T-cell (primary cell): ENCODE results near the gene ZNF385C. TPM values are rescaled to one million over a fixed set of nuclear protein-coding genes. Genes with fewer than 3 reads are reported as not detected.
"Not testable (repeated sequence)": the region's sequence is repeated elsewhere in the genome, so short reads cannot be mapped to it uniquely, and the experiment has no call there.

Experiments
- ATAC-seq, 4 experiments: fragments of 200-7000 bp in 3 of 4; fragments of 150-1000 bp in 1 of 4; cut with Tn5 transposase; replicated peaks in 1 of 4; 1 replicate in 3 of 4; 2 replicates in 1 of 4; pipeline ENCODE4 v1.10.0; 2021; ENCODE audit warnings: moderate library complexity in 3 of 4, mild to moderate bottlenecking in 2 of 4, moderate number of reproducible peaks in 1 of 4
- CTCF ChIA-PET, 2 donors: fragments of 300-600 bp; sonication (Branson Sonifier 250); formaldehyde crosslinking; loops; one replicate each; lab custom pipeline; 2022; ENCODE audit warnings: antibody characterized with exemption in 2 of 2; lab: Charles Lee
- POLR2A ChIA-PET, 2 donors: fragments of 300-600 bp; sonication (Branson Sonifier 250); formaldehyde crosslinking; loops; one replicate each; lab custom pipeline; 2022; ENCODE audit warnings: antibody characterized with exemption in 2 of 2; lab: Charles Lee
- DNase-seq, 35 experiments: peaks; one replicate each; pipeline versions ENCODE4 v3.0.0 to v3.0.0-alpha.2; 2013 to 2023
- H3K27ac ChIP-seq: one replicate; pipeline ENCODE4 v1.5.1; 2013; ENCODE audit warnings: low read length
- H3K27me3 ChIP-seq, 2 experiments: replicated peaks in 1 of 2; 1 replicate in 1 of 2; 2 replicates in 1 of 2; pipeline versions ENCODE4 v1.6.1 to v1.7.0; 2013; ENCODE audit warnings: low read length in 1 of 2, mixed read lengths in 1 of 2; ENCODE audit not compliant: control insufficient read depth in 2 of 2, insufficient read depth in 2 of 2; ENCODE audit errors: extremely low read depth in 1 of 2
- H3K36me3 ChIP-seq, 2 donors: 1 replicate in 1 of 2; 2 replicates in 1 of 2; pipeline versions ENCODE4 v1.6.1 to v1.7.0; 2013; ENCODE audit warnings: low read length in 1 of 2; ENCODE audit not compliant: control insufficient read depth in 2 of 2, insufficient read depth in 1 of 2; ENCODE audit errors: extremely low read depth in 1 of 2
- H3K4me1 ChIP-seq, 2 experiments: 1 replicate in 1 of 2; 2 replicates in 1 of 2; pipeline versions ENCODE4 v1.6.1 to v1.7.0; 2013; ENCODE audit warnings: low read length in 2 of 2, mixed read lengths in 1 of 2; ENCODE audit not compliant: insufficient read depth in 2 of 2, control insufficient read depth in 1 of 2; ENCODE audit errors: extremely low read depth in 1 of 2
- H3K4me3 ChIP-seq, 2 donors: 1 replicate in 1 of 2; 2 replicates in 1 of 2; pipeline versions ENCODE4 v1.5.1 to v1.7.0; 2013; ENCODE audit warnings: mild to moderate bottlenecking in 2 of 2, low read length in 1 of 2, moderate library complexity in 1 of 2; ENCODE audit not compliant: control insufficient read depth in 1 of 2; ENCODE audit errors: extremely low read depth in 1 of 2
- H3K9me3 ChIP-seq: 2 replicates; pipeline ENCODE4 v1.7.0; 2013
- H3K27ac Mint-ChIP-seq, 2 donors: one replicate each; pipeline ENCODE4 v1.8.0; 2020 to 2021; ENCODE audit warnings: mild to moderate bottlenecking in 2 of 2, mixed read lengths in 2 of 2
- H3K27me3 Mint-ChIP-seq, 2 donors: one replicate each; pipeline ENCODE4 v1.8.0; 2021 to 2022; ENCODE audit warnings: mixed read lengths in 2 of 2
- H3K36me3 Mint-ChIP-seq: one replicate; pipeline ENCODE4 v1.8.0; 2021; ENCODE audit warnings: mixed read lengths
- H3K4me1 Mint-ChIP-seq, 3 donors: one replicate each; pipeline ENCODE4 v1.8.0; 2020 to 2022; ENCODE audit warnings: mixed read lengths in 3 of 3, mild to moderate bottlenecking in 1 of 3
- H3K4me3 Mint-ChIP-seq, 3 donors: one replicate each; pipeline ENCODE4 v1.8.0; 2020 to 2022; ENCODE audit warnings: mild to moderate bottlenecking in 3 of 3, mixed read lengths in 3 of 3, moderate library complexity in 3 of 3
- H3K9me3 Mint-ChIP-seq, 3 donors: one replicate each; pipeline ENCODE4 v1.8.0; 2020 to 2022; ENCODE audit warnings: mixed read lengths in 3 of 3
- WGBS: methylation state at CpG from one replicate; pipeline ENCODE4 v1.1.5; 2013; ENCODE audit warnings: missing lambda C conversion rate; ENCODE audit not compliant: insufficient coverage; 5-methylcytosine and 5-hydroxymethylcytosine counted together
- total RNA-seq, 35 experiments: library from RNA in 6 of 35; stranded (reverse) in 6 of 35; fragments of 120-200 nt in 1 of 35; gene quantifications; one replicate each; pipeline versions ENCODE4 v1.2.1 to v1.2.4 and lab custom pipeline; 2013 to 2026

The ZNF385C gene, protein sequence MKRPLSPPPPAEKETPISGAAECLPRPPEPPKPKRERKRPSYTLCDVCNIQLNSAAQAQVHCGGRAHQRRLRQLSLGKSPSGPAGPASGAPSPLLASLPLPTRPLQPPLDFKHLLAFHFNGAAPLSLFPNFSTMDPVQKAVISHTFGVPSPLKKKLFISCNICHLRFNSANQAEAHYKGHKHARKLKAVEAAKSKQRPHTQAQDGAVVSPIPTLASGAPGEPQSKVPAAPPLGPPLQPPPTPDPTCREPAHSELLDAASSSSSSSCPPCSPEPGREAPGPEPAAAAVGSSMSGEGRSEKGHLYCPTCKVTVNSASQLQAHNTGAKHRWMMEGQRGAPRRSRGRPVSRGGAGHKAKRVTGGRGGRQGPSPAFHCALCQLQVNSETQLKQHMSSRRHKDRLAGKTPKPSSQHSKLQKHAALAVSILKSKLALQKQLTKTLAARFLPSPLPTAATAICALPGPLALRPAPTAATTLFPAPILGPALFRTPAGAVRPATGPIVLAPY
- total RNA-seq (1 to 10 TPM in 1 of 5 donors, under 1 TPM in 4; 0.16 to 1.0 (median 0.46) TPM), total RNA-seq (lab: John Stamatoyannopoulos, UW) (0 to 0.76 (median 0.18) reads per million in 29 experiments)
- 0.09 TPM for total RNA-seq (2013)

- Histone ChIP-seq H3K9me3 (no peaks in the 10 kb centered on the region), H3K4me1 (peaks cover 6 to 16% of the 10 kb centered on the region in 2 experiments), H3K27ac (no peak within 1 kb of the TSS), H3K36me3 (peaks cover 0 to 1% of the 10 kb centered on the region in 2 donors), H3K4me3 (peak within 1 kb of the TSS; percentile 33 to 46), H3K27me3 (peaks cover 0 to 43% of the 10 kb centered on the region in 2 experiments)
- Mint-ChIP-seq H3K27ac (no peak within 1 kb of the TSS), H3K27me3 (peaks cover 22 to 27% of the 10 kb centered on the region in 2 donors), H3K36me3 (no peaks in the 10 kb centered on the region), H3K4me1 (peaks cover 6 to 10% (median 9%) of the 10 kb centered on the region in 3 donors), H3K9me3 (no peaks in the 10 kb centered on the region), H3K4me3 (peak within 1 kb of the TSS; percentile 50 to 66 (median 52))
- ATAC-seq (peak; percentile 80 to 91 (median 87)), DNase-seq (peak in 21 of 35 experiments; percentile 23 to 66 (median 38))
- WGBS = 17% methylated on average over 28 of the region's 52 CpGs
- ChIA-PET POLR2A (no interaction called here), CTCF (no interaction called here)
Observed at GRCh38 chr17:42097691-42098631, at the start of gene ZNF385C. ZNF385C (minus strand) TSS chr17:42098473; CDS start chr17:42063056, 35,417 bp downstream.

DNA sequence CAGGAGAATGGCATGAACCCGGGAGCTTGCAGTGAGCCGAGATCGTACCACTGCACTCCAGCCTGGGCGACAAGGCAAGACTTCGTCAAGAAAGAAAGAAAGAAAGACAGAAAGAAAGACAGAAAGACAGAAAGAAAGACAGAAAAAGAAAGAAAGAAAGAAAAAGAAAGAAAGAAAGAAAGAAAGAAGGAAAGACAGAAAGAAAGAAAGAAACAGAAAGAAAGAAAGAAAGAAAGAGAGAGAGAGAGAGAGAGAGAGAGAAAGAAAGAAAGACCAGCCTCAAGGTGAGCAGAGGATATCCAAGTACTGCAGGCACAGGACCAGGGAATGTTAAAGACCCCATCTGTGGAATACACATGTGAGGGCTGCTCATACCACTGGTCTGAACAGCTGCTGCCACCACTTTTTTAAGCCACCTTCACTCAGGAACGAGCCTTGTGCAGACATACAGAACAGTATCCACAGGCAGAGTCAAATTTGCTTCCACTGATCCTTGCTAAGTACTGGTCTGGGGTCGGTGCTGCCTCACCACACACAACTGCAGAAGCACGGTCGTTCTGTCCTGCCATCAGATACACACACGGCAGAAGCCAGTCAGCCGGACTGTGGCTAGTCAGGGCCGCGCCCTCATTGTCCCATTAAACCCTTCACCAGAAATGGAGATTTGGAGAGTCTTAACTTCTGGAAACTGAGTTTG, 48.8 kb upstream of the ZNF385C start:
- Histone ChIP-seq H3K36me3 (peaks cover 7 to 46% of the 10 kb centered on the region in 2 donors), H3K4me3 (no peak overlapping the region), H3K4me1 (peaks cover 0 to 24% of the 10 kb centered on the region in 2 experiments), H3K27me3 (no peaks in the 10 kb centered on the region), H3K9me3 (no peaks in the 10 kb centered on the region), H3K27ac (no peak overlapping the region)
- peaks cover 28% of the 10 kb centered on the region for H3K36me3 Mint-ChIP-seq
- no peak for DNase-seq
- H3K27ac Mint-ChIP-seq = no peak overlapping the region
- no peaks in the 10 kb centered on the region for H3K27me3 Mint-ChIP-seq
- no peaks in the 10 kb centered on the region for H3K9me3 Mint-ChIP-seq
- no peak for ATAC-seq
- ChIA-PET CTCF (no interaction called here), POLR2A (interaction anchor here in 1 of 2 donors (0.6 kb wide), 1 partner anchor 227 kb away, joined by 3 read pairs; no protein-coding TSS in a partner anchor)
- H3K4me3 Mint-ChIP-seq = no peak overlapping the region
- WGBS = 86% methylated on average over 5 of the region's 13 CpGs
- H3K4me1 Mint-ChIP-seq = peaks cover 37 to 55% (median 50%) of the 10 kb centered on the region in 3 donors

GRCh38 chr17:42143138-42143537, 44.9 kb upstream of the ZNF385C start:
- H3K27ac Mint-ChIP-seq, DNase-seq, H3K9me3 Mint-ChIP-seq, H3K27me3 ChIP-seq, POLR2A ChIA-PET, H3K4me3 Mint-ChIP-seq, H3K27me3 Mint-ChIP-seq, H3K27ac ChIP-seq, H3K9me3 ChIP-seq, H3K4me3 ChIP-seq, ATAC-seq: not testable (repeated sequence)
- WGBS = 95% methylated on average over 4 of the region's 4 CpGs
- peaks cover 8 to 47% of the 10 kb centered on the region in 2 donors for H3K36me3 ChIP-seq
- CTCF ChIA-PET = interaction anchor here in 1 of 2 donors (1.6 kb wide), 1 partner anchor 11 kb away, joined by 3 read pairs; no protein-coding TSS in a partner anchor
- peaks cover 25 to 62% (median 60%) of the 10 kb centered on the region in 3 donors for H3K4me1 Mint-ChIP-seq
- H3K36me3 Mint-ChIP-seq = peaks cover 33% of the 10 kb centered on the region
- H3K4me1 ChIP-seq = peaks cover 0 to 32% of the 10 kb centered on the region in 2 experiments

- ChIA-PET POLR2A (interaction anchor here in 1 of 2 donors (0.5 kb wide), 1 partner anchor 178 kb away, joined by 4 read pairs; no protein-coding TSS in a partner anchor), CTCF (interaction anchor here in 1 of 2 donors (1.6 kb wide), 1 partner anchor 12 kb away, joined by 3 read pairs; no protein-coding TSS in a partner anchor)
- no peak for ATAC-seq
- H3K27me3 ChIP-seq = no peaks in the 10 kb centered on the region
- Mint-ChIP-seq H3K36me3 (peaks cover 31% of the 10 kb centered on the region), H3K4me3 (no peak overlapping the region), H3K27me3 (no peaks in the 10 kb centered on the region), H3K9me3 (no peaks in the 10 kb centered on the region), H3K4me1 (peaks cover 20 to 64% (median 61%) of the 10 kb centered on the region in 3 donors), H3K27ac (no peak overlapping the region)
- H3K27ac ChIP-seq = no peak overlapping the region
- no peaks in the 10 kb centered on the region for H3K9me3 ChIP-seq
- DNase-seq = no peak
- WGBS = 91% methylated on average over 6 of the region's 7 CpGs
- H3K4me1 ChIP-seq = peaks cover 0 to 32% of the 10 kb centered on the region in 2 experiments
- H3K4me3 ChIP-seq = no peak overlapping the region
- H3K36me3 ChIP-seq = peaks cover 8 to 45% of the 10 kb centered on the region in 2 donors
Observed at GRCh38 chr17:42142371-42142896, 44.2 kb upstream of the ZNF385C start.

GRCh38 chr17:42141382-42141781, 43.1 kb upstream of the ZNF385C start:
- H3K4me3 ChIP-seq = no peak overlapping the region
- ATAC-seq (no peak), DNase-seq (no peak)
- Mint-ChIP-seq H3K27ac (no peak overlapping the region), H3K9me3 (no peaks in the 10 kb centered on the region), H3K27me3 (no peaks in the 10 kb centered on the region), H3K4me1 (peaks cover 15 to 61% (median 59%) of the 10 kb centered on the region in 3 donors), H3K36me3 (peaks cover 23% of the 10 kb centered on the region), H3K4me3 (no peak overlapping the region)
- H3K9me3 ChIP-seq = no peaks in the 10 kb centered on the region
- POLR2A ChIA-PET = interaction anchor here in 1 of 2 donors (0.5 to 0.7 kb wide), 2 partner anchors 12 to 30 kb away, joined by 6 read pairs; no protein-coding TSS in a partner anchor
- H3K36me3 ChIP-seq = peaks cover 8 to 42% of the 10 kb centered on the region in 2 donors
- H3K4me1 ChIP-seq = peaks cover 0 to 36% of the 10 kb centered on the region in 2 experiments
- CTCF ChIA-PET = no interaction called here
- no peaks in the 10 kb centered on the region for H3K27me3 ChIP-seq
- H3K27ac ChIP-seq = no peak overlapping the region
- WGBS = 78% methylated on average over 5 of the region's 8 CpGs
